Measurements from ENCODE around the gene ACSL6. TPM values are rescaled to one million over a fixed set of nuclear protein-coding genes. Genes with fewer than 3 reads are reported as not detected.

The ACSL6 gene
- total and polyA plus RNA-seq, 2 donors (not counting 1 experiment from before 2014, with no cell fraction given) = 0.02 to 0.33 TPM

DNA sequence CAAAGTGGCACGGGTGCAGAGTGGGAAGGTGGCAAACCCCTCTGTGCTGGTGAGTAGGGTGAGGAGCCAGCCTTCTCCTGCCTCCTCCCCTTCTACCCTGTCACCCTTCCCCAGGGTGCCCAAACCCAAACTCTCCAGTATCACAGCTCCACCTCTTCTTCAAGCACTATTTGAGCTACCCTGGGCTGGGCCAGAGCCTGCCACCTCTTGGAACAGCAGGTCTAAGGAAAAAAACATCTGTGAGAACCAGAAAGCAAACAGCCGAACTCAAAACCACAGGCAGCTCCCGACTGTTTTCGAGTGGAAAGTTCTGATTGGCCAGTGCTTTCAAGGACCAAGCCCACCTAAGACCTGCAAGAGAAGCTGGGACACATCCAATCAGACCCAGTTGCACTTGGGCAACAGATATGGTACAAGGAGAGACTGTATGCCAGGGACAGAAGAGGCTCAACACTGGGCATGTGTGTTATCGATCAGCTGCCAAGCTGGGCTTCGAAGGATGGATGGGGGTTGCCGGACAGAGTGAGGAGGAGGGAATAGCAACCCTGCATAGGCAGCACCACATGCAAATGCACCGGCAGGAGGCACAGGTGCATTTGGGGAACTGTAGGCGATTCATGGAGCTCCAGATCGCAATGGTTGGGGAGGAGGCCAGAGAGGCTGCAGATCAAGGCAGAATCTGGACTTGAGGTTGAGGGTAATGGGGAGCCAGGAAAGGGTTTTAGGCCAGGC is 19.7 kb downstream of the ACSL6 start:
- Histone ChIP-seq H3K79me2 (ENCODE audit: control insufficient read depth, insufficient read depth, low read length) (no peaks in the 10 kb centered on the region), H3K9me3 (ENCODE audit: control insufficient read depth, insufficient read depth, low read depth, low read length) (no peaks in the 10 kb centered on the region), H3K27ac (ENCODE audit: insufficient read depth, low read length) (no peak overlapping the region), H3K9ac (ENCODE audit: insufficient read depth, low read length) (no peak overlapping the region), H4K20me1 (ENCODE audit: control insufficient read depth, extremely low read depth, insufficient read depth, low read length) (no peaks in the 10 kb centered on the region), H3K36me3 (ENCODE audit: control insufficient read depth, insufficient read depth, low read length) (no peaks in the 10 kb centered on the region), H2AFZ (ENCODE audit: low read length) (no peak overlapping the region), H3K4me1 (ENCODE audit: control insufficient read depth, extremely low read depth, insufficient read depth, low read length) (no peaks in the 10 kb centered on the region), H3K4me3 (replicated peaks in 1 of 4; ENCODE audit: control extremely low read depth in 1 of 4, insufficient read depth in 1 of 4, low read depth in 3 of 4, low read length in 4 of 4) (no peak overlapping the region), H3K27me3 (ENCODE audit: control insufficient read depth, insufficient read depth, low read length) (peaks cover 16% of the 10 kb centered on the region), H3K4me2 (ENCODE audit: extremely low read depth, insufficient read depth, low read length) (no peak overlapping the region)
- no peak for DNase-seq (ENCODE audit: low read depth in 2 of 2)
- no peak for TF ChIP-seq EZH2 (IDR thresholded peaks at IDR 0.05; ENCODE audit: low read length, missing control alignments)
- TF ChIP-seq, protein P1, sequence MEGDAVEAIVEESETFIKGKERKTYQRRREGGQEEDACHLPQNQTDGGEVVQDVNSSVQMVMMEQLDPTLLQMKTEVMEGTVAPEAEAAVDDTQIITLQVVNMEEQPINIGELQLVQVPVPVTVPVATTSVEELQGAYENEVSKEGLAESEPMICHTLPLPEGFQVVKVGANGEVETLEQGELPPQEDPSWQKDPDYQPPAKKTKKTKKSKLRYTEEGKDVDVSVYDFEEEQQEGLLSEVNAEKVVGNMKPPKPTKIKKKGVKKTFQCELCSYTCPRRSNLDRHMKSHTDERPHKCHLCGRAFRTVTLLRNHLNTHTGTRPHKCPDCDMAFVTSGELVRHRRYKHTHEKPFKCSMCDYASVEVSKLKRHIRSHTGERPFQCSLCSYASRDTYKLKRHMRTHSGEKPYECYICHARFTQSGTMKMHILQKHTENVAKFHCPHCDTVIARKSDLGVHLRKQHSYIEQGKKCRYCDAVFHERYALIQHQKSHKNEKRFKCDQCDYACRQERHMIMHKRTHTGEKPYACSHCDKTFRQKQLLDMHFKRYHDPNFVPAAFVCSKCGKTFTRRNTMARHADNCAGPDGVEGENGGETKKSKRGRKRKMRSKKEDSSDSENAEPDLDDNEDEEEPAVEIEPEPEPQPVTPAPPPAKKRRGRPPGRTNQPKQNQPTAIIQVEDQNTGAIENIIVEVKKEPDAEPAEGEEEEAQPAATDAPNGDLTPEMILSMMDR (conservative IDR thresholded peaks at IDR 0.05 in 1 of 2, IDR thresholded peaks at IDR 0.05 in 1 of 2; ENCODE audit: low read depth in 1 of 2, low read length in 2 of 2) = no peak

DNA sequence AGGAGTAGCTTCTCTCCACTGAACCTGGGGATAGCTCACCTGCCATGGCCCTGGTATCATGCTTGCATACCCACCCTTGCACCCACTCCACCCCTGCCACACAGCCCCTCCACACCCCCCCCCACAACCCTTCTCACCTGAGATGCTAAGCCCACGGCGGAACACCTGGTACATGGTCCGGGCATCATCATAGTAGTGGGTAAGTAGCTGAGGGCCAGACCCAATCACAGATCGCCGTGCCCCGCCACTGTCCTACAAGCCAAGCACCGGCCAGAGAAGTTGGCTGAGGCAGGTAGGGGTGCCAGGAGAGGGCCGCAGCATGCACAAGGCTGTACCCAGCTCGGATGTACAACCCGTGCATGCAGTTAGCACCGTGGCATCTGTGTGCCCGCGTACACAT is 20.7 kb downstream of the ACSL6 start:
- H3K9ac ChIP-seq (ENCODE audit: insufficient read depth, low read length) = no peak overlapping the region
- no peak overlapping the region for H2AFZ ChIP-seq (ENCODE audit: low read length)
- H3K4me1 ChIP-seq (ENCODE audit: control insufficient read depth, extremely low read depth, insufficient read depth, low read length) = no peaks in the 10 kb centered on the region

DNA sequence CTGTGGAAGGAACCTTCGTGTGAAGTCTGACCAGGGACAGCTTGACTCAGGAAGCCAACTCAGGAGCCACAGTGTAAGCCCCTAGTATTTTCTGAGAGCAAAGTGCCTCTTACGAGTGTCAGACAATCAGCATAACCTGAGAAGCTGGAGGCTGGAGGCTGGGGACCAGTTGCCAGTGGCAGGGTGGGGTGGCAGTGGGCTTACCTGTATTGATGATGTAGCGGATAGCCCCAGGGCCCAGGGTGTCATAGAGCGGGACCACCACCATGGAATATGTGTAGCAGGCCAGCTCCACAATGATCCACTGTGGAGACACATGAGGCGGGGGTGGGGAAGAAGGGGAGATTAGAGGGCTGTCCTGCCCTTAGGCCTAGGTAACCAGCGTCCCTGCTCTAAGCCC is 22.9 kb downstream of the ACSL6 start:
- no peaks in the 10 kb centered on the region for H3K79me2 ChIP-seq (ENCODE audit: control insufficient read depth, insufficient read depth, low read length)
- H3K9me3 ChIP-seq (ENCODE audit: control insufficient read depth, insufficient read depth, low read depth, low read length) = no peaks in the 10 kb centered on the region
- TF ChIP-seq, protein P1 (conservative IDR thresholded peaks at IDR 0.05 in 1 of 2, IDR thresholded peaks at IDR 0.05 in 1 of 2; ENCODE audit: low read depth in 1 of 2, low read length in 2 of 2) = no peak
- TF ChIP-seq EZH2 (IDR thresholded peaks at IDR 0.05; ENCODE audit: low read length, missing control alignments) = no peak
- no peak overlapping the region for H3K9ac ChIP-seq (ENCODE audit: insufficient read depth, low read length)
- no peaks in the 10 kb centered on the region for H3K36me3 ChIP-seq (ENCODE audit: control insufficient read depth, insufficient read depth, low read length)
- H3K4me2 ChIP-seq (ENCODE audit: extremely low read depth, insufficient read depth, low read length) = no peak overlapping the region
- no peak overlapping the region for H3K4me3 ChIP-seq (replicated peaks in 1 of 4; ENCODE audit: control extremely low read depth in 1 of 4, insufficient read depth in 1 of 4, low read depth in 3 of 4, low read length in 4 of 4)
- no peak overlapping the region for H2AFZ ChIP-seq (ENCODE audit: low read length)
- no peak overlapping the region for H3K27ac ChIP-seq (ENCODE audit: insufficient read depth, low read length)
- H3K4me1 ChIP-seq (ENCODE audit: control insufficient read depth, extremely low read depth, insufficient read depth, low read length) = no peaks in the 10 kb centered on the region
- DNase-seq (ENCODE audit: low read depth in 2 of 2) = no peak
- no peaks in the 10 kb centered on the region for H4K20me1 ChIP-seq (ENCODE audit: control insufficient read depth, extremely low read depth, insufficient read depth, low read length)
- peaks cover 12% of the 10 kb centered on the region for H3K27me3 ChIP-seq (ENCODE audit: control insufficient read depth, insufficient read depth, low read length)

More for the DNA sequence above, 20.7 kb downstream of the ACSL6 start:
- Histone ChIP-seq H3K4me2 (ENCODE audit: extremely low read depth, insufficient read depth, low read length) (no peak overlapping the region), H4K20me1 (ENCODE audit: control insufficient read depth, extremely low read depth, insufficient read depth, low read length) (no peaks in the 10 kb centered on the region), H3K79me2 (ENCODE audit: control insufficient read depth, insufficient read depth, low read length) (no peaks in the 10 kb centered on the region), H3K27ac (ENCODE audit: insufficient read depth, low read length) (no peak overlapping the region), H3K36me3 (ENCODE audit: control insufficient read depth, insufficient read depth, low read length) (no peaks in the 10 kb centered on the region), H3K9me3 (ENCODE audit: control insufficient read depth, insufficient read depth, low read depth, low read length) (no peaks in the 10 kb centered on the region), H3K27me3 (ENCODE audit: control insufficient read depth, insufficient read depth, low read length) (peaks cover 12% of the 10 kb centered on the region), H3K4me3 (replicated peaks in 1 of 4; ENCODE audit: control extremely low read depth in 1 of 4, insufficient read depth in 1 of 4, low read depth in 3 of 4, low read length in 4 of 4) (no peak overlapping the region)
- TF ChIP-seq, protein P1 (conservative IDR thresholded peaks at IDR 0.05 in 1 of 2, IDR thresholded peaks at IDR 0.05 in 1 of 2; ENCODE audit: low read depth in 1 of 2, low read length in 2 of 2) = no peak
- no peak for TF ChIP-seq EZH2 (IDR thresholded peaks at IDR 0.05; ENCODE audit: low read length, missing control alignments)
- no peak for DNase-seq (ENCODE audit: low read depth in 2 of 2)
